Measurements from ENCODE around the gene HSPA1B.

GRCh38 chr6:31836047-31836473 lies 8.5 kb downstream of the HSPA1B start:
- no peak for TF ChIP-seq CTBP1 (IDR thresholded peaks at IDR 0.05; ENCODE audit: borderline replicate concordance)
- no peak for TF ChIP-seq ZNF384 (IDR thresholded peaks at IDR 0.05)
